ENCODE results near the gene CFAP53.
"Not testable (repeated sequence)": the region's sequence is repeated elsewhere in the genome, so short reads cannot be mapped to it uniquely, and the experiment has no call there.

The CFAP53 gene

DNA sequence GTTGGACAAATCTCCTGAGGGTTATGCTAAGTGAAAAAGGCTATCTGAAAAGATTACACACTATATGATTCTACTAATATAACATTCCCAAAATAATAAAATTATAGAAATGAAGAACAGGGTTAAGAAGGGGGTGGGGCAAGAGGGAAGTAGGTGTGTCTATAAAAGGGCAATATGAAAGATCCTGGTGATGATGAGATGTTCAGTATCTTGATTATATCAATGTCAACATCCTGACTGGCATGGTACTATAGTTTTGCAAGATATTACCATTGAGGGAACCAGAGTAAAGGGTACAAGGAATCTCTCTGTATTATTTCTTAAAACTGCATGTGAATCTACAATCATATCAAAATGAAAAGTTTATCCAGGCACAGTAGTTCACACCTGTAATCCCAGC, 16.7 kb downstream of the CFAP53 start:
- H3K27me3 ChIP-seq (replicated peaks; ENCODE audit: insufficient read depth, low read length): no peaks in the 10 kb centered on the region
- no peak overlapping the region for H3K9ac ChIP-seq (ENCODE audit: low read length)
- no peak overlapping the region for H3K27ac ChIP-seq (ENCODE audit: low read length)
- DNase-seq: no peak
- H3F3A ChIP-seq (ENCODE audit: insufficient read depth, low read length): no peaks in the 10 kb centered on the region
- no peaks in the 10 kb centered on the region for H3K79me2 ChIP-seq (ENCODE audit: low read length)
- H3K9me2 ChIP-seq (replicated peaks; ENCODE audit: insufficient read depth, low read length): no peaks in the 10 kb centered on the region
- H3K4me1 ChIP-seq (ENCODE audit: low read length): no peaks in the 10 kb centered on the region
- no peaks in the 10 kb centered on the region for H3K36me3 ChIP-seq (replicated peaks; ENCODE audit: insufficient read depth, low read length)
- no peak overlapping the region for H3K4me2 ChIP-seq (ENCODE audit: low read depth, low read length)
- H2AFZ ChIP-seq (ENCODE audit: low read length): no peak overlapping the region
- no peak overlapping the region for H3K4me3 ChIP-seq (ENCODE audit: low read length)
- no peaks in the 10 kb centered on the region for H3K9me3 ChIP-seq (replicated peaks; ENCODE audit: insufficient read depth, low read length)
- no peaks in the 10 kb centered on the region for H4K20me1 ChIP-seq (ENCODE audit: insufficient read depth, low read length)
- TF ChIP-seq EZH2phosphoT487 (IDR thresholded peaks at IDR 0.05; ENCODE audit: low read length) (no peak), EZH2 (optimal IDR thresholded peaks at IDR 0.05; ENCODE audit: low read depth, low read length) (no peak)
- TF ChIP-seq, protein P1, sequence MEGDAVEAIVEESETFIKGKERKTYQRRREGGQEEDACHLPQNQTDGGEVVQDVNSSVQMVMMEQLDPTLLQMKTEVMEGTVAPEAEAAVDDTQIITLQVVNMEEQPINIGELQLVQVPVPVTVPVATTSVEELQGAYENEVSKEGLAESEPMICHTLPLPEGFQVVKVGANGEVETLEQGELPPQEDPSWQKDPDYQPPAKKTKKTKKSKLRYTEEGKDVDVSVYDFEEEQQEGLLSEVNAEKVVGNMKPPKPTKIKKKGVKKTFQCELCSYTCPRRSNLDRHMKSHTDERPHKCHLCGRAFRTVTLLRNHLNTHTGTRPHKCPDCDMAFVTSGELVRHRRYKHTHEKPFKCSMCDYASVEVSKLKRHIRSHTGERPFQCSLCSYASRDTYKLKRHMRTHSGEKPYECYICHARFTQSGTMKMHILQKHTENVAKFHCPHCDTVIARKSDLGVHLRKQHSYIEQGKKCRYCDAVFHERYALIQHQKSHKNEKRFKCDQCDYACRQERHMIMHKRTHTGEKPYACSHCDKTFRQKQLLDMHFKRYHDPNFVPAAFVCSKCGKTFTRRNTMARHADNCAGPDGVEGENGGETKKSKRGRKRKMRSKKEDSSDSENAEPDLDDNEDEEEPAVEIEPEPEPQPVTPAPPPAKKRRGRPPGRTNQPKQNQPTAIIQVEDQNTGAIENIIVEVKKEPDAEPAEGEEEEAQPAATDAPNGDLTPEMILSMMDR (IDR thresholded peaks at IDR 0.05; ENCODE audit: low read length): no peak

DNA sequence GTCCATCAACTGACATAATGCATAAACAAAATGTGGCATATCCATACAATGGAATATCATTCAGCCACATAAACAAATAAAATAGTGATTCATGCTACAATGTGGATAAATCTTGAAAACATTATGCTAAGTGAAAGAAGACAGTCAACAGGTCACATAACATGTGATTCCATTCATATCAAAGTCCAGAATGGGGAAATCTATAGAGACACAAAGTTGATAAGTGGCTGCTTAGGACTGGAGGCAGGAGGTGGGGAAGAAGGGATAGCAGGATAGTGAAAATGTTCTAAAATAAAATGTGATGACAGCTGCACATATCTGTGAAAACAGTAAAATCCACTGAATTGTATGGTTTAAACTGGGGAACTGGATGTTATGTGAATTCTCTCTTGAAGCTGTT, 18.7 kb downstream of the CFAP53 start:
- Histone ChIP-seq H3K9me3 (replicated peaks; ENCODE audit: insufficient read depth, low read length) (no peaks in the 10 kb centered on the region), H2AFZ (ENCODE audit: low read length) (no peak overlapping the region), H3K4me3 (ENCODE audit: low read length) (no peak overlapping the region), H3K79me2 (ENCODE audit: low read length) (no peaks in the 10 kb centered on the region), H3F3A (ENCODE audit: insufficient read depth, low read length) (no peaks in the 10 kb centered on the region), H3K27me3 (replicated peaks; ENCODE audit: insufficient read depth, low read length) (no peaks in the 10 kb centered on the region), H3K27ac (ENCODE audit: low read length) (no peak overlapping the region), H3K9me2 (replicated peaks; ENCODE audit: insufficient read depth, low read length) (no peaks in the 10 kb centered on the region), H3K4me2 (ENCODE audit: low read depth, low read length) (no peak overlapping the region), H4K20me1 (ENCODE audit: insufficient read depth, low read length) (no peaks in the 10 kb centered on the region), H3K4me1 (ENCODE audit: low read length) (no peaks in the 10 kb centered on the region), H3K36me3 (replicated peaks; ENCODE audit: insufficient read depth, low read length) (no peaks in the 10 kb centered on the region), H3K9ac (ENCODE audit: low read length) (no peak overlapping the region)
- no peak for DNase-seq
- TF ChIP-seq EZH2 (optimal IDR thresholded peaks at IDR 0.05; ENCODE audit: low read depth, low read length) (no peak), EZH2phosphoT487 (IDR thresholded peaks at IDR 0.05; ENCODE audit: low read length) (no peak)
- TF ChIP-seq, protein P1 (IDR thresholded peaks at IDR 0.05; ENCODE audit: low read length): no peak

DNA sequence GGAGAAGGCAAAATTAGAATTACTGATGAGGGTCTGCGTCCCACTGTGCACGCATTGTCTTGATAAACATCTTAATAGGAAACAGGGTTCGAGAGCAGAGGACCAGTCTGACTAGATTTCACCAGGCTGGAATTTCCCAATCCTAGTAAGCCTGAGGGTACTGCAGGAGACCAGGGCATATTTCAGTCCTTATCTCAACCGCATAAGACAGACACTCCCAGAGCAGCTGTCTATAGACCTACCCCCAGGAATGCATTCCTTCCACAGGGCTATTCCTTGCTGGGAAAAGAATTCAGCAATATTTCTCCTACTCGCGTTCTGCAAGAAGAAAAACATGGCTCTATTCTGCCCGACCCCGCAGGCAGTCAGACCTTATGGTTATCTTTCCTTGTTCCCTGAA, 24.5 kb downstream of the CFAP53 start:
- not testable (repeated sequence) for H3K4me2 ChIP-seq (ENCODE audit: low read depth, low read length); H3K79me2 ChIP-seq (ENCODE audit: low read length); H2AFZ ChIP-seq (ENCODE audit: low read length); H3F3A ChIP-seq (ENCODE audit: insufficient read depth, low read length); H3K4me3 ChIP-seq (ENCODE audit: low read length); H3K27ac ChIP-seq (ENCODE audit: low read length); H3K36me3 ChIP-seq (replicated peaks; ENCODE audit: insufficient read depth, low read length); H4K20me1 ChIP-seq (ENCODE audit: insufficient read depth, low read length); DNase-seq; H3K9ac ChIP-seq (ENCODE audit: low read length); H3K4me1 ChIP-seq (ENCODE audit: low read length); H3K9me2 ChIP-seq (replicated peaks; ENCODE audit: insufficient read depth, low read length); H3K9me3 ChIP-seq (replicated peaks; ENCODE audit: insufficient read depth, low read length); H3K27me3 ChIP-seq (replicated peaks; ENCODE audit: insufficient read depth, low read length)

DNA sequence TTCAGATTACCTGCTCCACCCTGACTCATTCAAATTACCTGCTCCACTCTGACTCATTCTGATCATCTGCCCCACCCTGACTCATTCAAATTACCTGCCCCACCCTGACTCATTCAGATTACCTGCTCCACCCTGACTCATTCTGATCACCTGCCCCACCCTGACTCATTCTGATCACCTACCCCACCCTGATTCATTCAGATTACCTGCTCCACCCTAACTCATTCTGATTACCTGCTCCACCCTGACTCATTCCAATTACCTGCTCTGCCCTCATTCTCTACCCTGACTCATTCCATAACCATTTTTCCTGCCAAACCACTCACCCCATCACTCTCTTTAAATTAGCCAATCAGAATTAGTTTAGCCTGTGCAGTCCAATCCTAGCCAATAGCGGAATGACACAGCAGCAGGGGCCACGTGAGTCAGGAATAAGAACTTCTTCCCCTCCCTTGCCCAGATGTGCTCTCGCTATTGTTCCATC, 26.2 kb downstream of the CFAP53 start:
- TF ChIP-seq EZH2phosphoT487 (IDR thresholded peaks at IDR 0.05; ENCODE audit: low read length): no peak
- no peak for TF ChIP-seq EZH2 (optimal IDR thresholded peaks at IDR 0.05; ENCODE audit: low read depth, low read length)
- TF ChIP-seq, protein P1 (IDR thresholded peaks at IDR 0.05; ENCODE audit: low read length): no peak
- Histone ChIP-seq H3K79me2 (ENCODE audit: low read length) (no peaks in the 10 kb centered on the region), H3K4me2 (ENCODE audit: low read depth, low read length) (no peak overlapping the region), H3K36me3 (replicated peaks; ENCODE audit: insufficient read depth, low read length) (no peaks in the 10 kb centered on the region), H3K27ac (ENCODE audit: low read length) (no peak overlapping the region), H4K20me1 (ENCODE audit: insufficient read depth, low read length) (no peaks in the 10 kb centered on the region), H3F3A (ENCODE audit: insufficient read depth, low read length) (no peaks in the 10 kb centered on the region), H2AFZ (ENCODE audit: low read length) (no peak overlapping the region), H3K9me3 (replicated peaks; ENCODE audit: insufficient read depth, low read length) (no peaks in the 10 kb centered on the region), H3K4me3 (ENCODE audit: low read length) (no peak overlapping the region), H3K9ac (ENCODE audit: low read length) (no peak overlapping the region), H3K9me2 (replicated peaks; ENCODE audit: insufficient read depth, low read length) (no peaks in the 10 kb centered on the region), H3K27me3 (replicated peaks; ENCODE audit: insufficient read depth, low read length) (no peaks in the 10 kb centered on the region), H3K4me1 (ENCODE audit: low read length) (no peaks in the 10 kb centered on the region)
- no peak for DNase-seq
